OCI-LY7 (cell line): ENCODE results near the gene KPNA2. TPM values are rescaled to one million over a fixed set of nuclear protein-coding genes. Genes with fewer than 3 reads are reported as not detected.

Source experiments
- total RNA-seq, 2 experiments: library from RNA; depleted of rRNA in 1 of 2; stranded (reverse); fragments of >200 nt in 1 of 2; shearing (Covaris generic) in 1 of 2; gene quantifications; 2 replicates each; pipeline ENCODE4 v1.2.3, GENCODE V29; 2014 to 2022

KPNA2 gene
- total RNA-seq, 2 experiments from 2014 or later = 253 to 416 TPM

Other genes starting within 250 kb of the KPNA2 start
- gene BPTF, start 210.2 kb upstream of the KPNA2 start, total RNA-seq (2014; rRNA removed; shearing (Covaris generic)) = 86.1 and 104 TPM in 2 replicates
- 211 and 212 TPM in 2 replicates for gene BPTF, start 210.2 kb upstream of the KPNA2 start, total RNA-seq (2022)
- 17.8 and 19.4 TPM in 2 replicates for gene C17orf58, start 39.3 kb upstream of the KPNA2 start, total RNA-seq (2014; rRNA removed; shearing (Covaris generic))
- 24.0 and 27.7 TPM in 2 replicates for gene C17orf58, start 39.3 kb upstream of the KPNA2 start, total RNA-seq (2022)
- gene AMZ2, start 212.3 kb downstream of the KPNA2 start, total RNA-seq (2014; rRNA removed; shearing (Covaris generic)) = 105 and 117 TPM in 2 replicates
- 248 and 285 TPM in 2 replicates for gene AMZ2, start 212.3 kb downstream of the KPNA2 start, total RNA-seq (2022)